Panc1 (cell line): ENCODE measurements around the gene TRABD2B. TPM values are rescaled to one million over a fixed set of nuclear protein-coding genes. Genes with fewer than 3 reads are reported as not detected.

Experiments
- ATAC-seq: fragments of 200-7000 bp; cut with Tn5 transposase; 2 replicates; pipeline ENCODE4 v1.9.1; 2020; ENCODE audit warnings: mild to moderate bottlenecking, moderate library complexity
- BruUV-seq: library from RNA; stranded (reverse); fragments of 400-500 nt; replicated peaks from 2 replicates; lab custom pipeline; 2021; lab: Mats Ljungman, UMichigan
- CTCF ChIA-PET: fragments of 300-600 bp; sonication (Branson Sonifier 250); formaldehyde crosslinking; loops from one replicate; lab custom pipeline; 2022; ENCODE audit warnings: antibody characterized with exemption; lab: Charles Lee
- POLR2A ChIA-PET: fragments of 300-600 bp; sonication (Branson Sonifier 250); formaldehyde crosslinking; loops from one replicate; lab custom pipeline; 2022; ENCODE audit warnings: antibody characterized with exemption; lab: Charles Lee
- DNase-seq: peaks from one replicate; pipeline ENCODE4 v3.0.0-alpha.2; 2010; ENCODE audit warnings: low read depth, low spot score
- H3K27ac ChIP-seq: 2 replicates; pipeline ENCODE4 v1.5.1; 2011; ENCODE audit warnings: mild to moderate bottlenecking, low read length, inconsistent platforms
- H3K27me3 ChIP-seq: fragments of 200-500 bp; sonication (Bioruptor generic); 2 replicates; pipeline ENCODE4 v1.6.0; 2014; ENCODE audit warnings: low read length, inconsistent platforms; ENCODE audit not compliant: control insufficient read depth, insufficient read depth
- H3K36me3 ChIP-seq: fragments of 200-500 bp; sonication (Bioruptor generic); 2 replicates; pipeline ENCODE4 v1.5.1; 2014; ENCODE audit warnings: inconsistent platforms, mild to moderate bottlenecking, low read length, moderate library complexity; ENCODE audit not compliant: control insufficient read depth, insufficient read depth
- H3K4me1 ChIP-seq: 2 replicates; pipeline ENCODE4 v1.5.1; 2011; ENCODE audit warnings: inconsistent platforms, mild to moderate bottlenecking, low read length, moderate library complexity; ENCODE audit not compliant: control insufficient read depth, insufficient read depth
- H3K4me3 ChIP-seq, 2 experiments: 2 replicates each; pipeline ENCODE4 v1.5.1; 2011 to 2012; ENCODE audit warnings: low read depth in 2 of 2, low read length in 2 of 2, mild to moderate bottlenecking in 2 of 2, inconsistent platforms in 1 of 2, moderate library complexity in 1 of 2
- H3K9me3 ChIP-seq: fragments of 200-500 bp; sonication (Bioruptor generic); 2 replicates; pipeline ENCODE4 v1.5.1; 2014; ENCODE audit warnings: low read depth, mild to moderate bottlenecking, inconsistent platforms, low read length, moderate library complexity; ENCODE audit not compliant: control insufficient read depth, insufficient read depth
- POLR2AphosphoS5 ChIP-seq: IDR thresholded peaks from 2 replicates; pipeline ENCODE4 v1.6.1; 2012; ENCODE audit warnings: mild to moderate bottlenecking, low read depth, low read length, moderate library complexity
- SIN3A ChIP-seq: IDR thresholded peaks from 2 replicates; pipeline ENCODE4 v1.6.1; 2012; ENCODE audit warnings: low read depth, mild to moderate bottlenecking, low read length, moderate library complexity, borderline replicate concordance; ENCODE audit not compliant: insufficient read depth
- TCF7L2 ChIP-seq: IDR thresholded peaks from 2 replicates; pipeline ENCODE4 v1.6.1; 2011; ENCODE audit warnings: mild to moderate bottlenecking, low read depth, low read length, inconsistent platforms
- in situ Hi-C: cut with HindIII; loops from 2 replicates; pipeline ENCODE4 v1.10.0; 2016; ENCODE audit warnings: low sequenced_read_pairs, low pct_unique_long_range_greater_than_20kb
- intact Hi-C: fragments of 100-400 bp; cut with micrococcal nuclease; formaldehyde crosslinking; loops from one replicate; pipeline ENCODE4 v1.10.0; 2022; ENCODE audit not compliant: unreplicated experiment
- total RNA-seq: library from RNA; stranded (reverse); gene quantifications from one replicate; pipeline ENCODE4 v1.2.1, GENCODE V29; 2021; ENCODE audit not compliant: unreplicated experiment
- TF ChIP-seq, protein P1 (sequence below), 2 experiments: IDR thresholded peaks; 2 replicates each; pipeline ENCODE4 v1.6.1; 2011 to 2012; ENCODE audit warnings: low read depth in 2 of 2, control low read depth in 1 of 2, low read length in 1 of 2, mild to moderate bottlenecking in 1 of 2, moderate library complexity in 1 of 2; ENCODE audit not compliant: insufficient read depth in 1 of 2
- TF ChIP-seq, protein P2 (sequence below): fragments of 450-650 bp; IDR thresholded peaks from 2 replicates; pipeline ENCODE4 v1.5.1; 2017; ENCODE audit warnings: mild to moderate bottlenecking

TRABD2B gene
- total RNA-seq, 1 experiment from 2014 or later: not detected

GRCh38 chr1:47926461-47926999 is 70.7 kb downstream of the TRABD2B start:
- intact Hi-C loops (loop anchor here (1.0 kb wide), 1 partner anchor 29 kb away; no protein-coding TSS in a partner anchor), in situ Hi-C loops (no loop called here)
- ChIA-PET POLR2A (no interaction called here), CTCF (no interaction called here)
- no peak overlapping the region for H3K27ac ChIP-seq
- no peak overlapping the region for H3K4me3 ChIP-seq
- no TSS peak for BruUV-seq
- peaks cover 6% of the 10 kb centered on the region for H3K27me3 ChIP-seq
- no peak for DNase-seq
- ATAC-seq: no peak
- H3K9me3 ChIP-seq: no peaks in the 10 kb centered on the region
- TF ChIP-seq POLR2AphosphoS5: no peak
- TF ChIP-seq, protein P1, sequence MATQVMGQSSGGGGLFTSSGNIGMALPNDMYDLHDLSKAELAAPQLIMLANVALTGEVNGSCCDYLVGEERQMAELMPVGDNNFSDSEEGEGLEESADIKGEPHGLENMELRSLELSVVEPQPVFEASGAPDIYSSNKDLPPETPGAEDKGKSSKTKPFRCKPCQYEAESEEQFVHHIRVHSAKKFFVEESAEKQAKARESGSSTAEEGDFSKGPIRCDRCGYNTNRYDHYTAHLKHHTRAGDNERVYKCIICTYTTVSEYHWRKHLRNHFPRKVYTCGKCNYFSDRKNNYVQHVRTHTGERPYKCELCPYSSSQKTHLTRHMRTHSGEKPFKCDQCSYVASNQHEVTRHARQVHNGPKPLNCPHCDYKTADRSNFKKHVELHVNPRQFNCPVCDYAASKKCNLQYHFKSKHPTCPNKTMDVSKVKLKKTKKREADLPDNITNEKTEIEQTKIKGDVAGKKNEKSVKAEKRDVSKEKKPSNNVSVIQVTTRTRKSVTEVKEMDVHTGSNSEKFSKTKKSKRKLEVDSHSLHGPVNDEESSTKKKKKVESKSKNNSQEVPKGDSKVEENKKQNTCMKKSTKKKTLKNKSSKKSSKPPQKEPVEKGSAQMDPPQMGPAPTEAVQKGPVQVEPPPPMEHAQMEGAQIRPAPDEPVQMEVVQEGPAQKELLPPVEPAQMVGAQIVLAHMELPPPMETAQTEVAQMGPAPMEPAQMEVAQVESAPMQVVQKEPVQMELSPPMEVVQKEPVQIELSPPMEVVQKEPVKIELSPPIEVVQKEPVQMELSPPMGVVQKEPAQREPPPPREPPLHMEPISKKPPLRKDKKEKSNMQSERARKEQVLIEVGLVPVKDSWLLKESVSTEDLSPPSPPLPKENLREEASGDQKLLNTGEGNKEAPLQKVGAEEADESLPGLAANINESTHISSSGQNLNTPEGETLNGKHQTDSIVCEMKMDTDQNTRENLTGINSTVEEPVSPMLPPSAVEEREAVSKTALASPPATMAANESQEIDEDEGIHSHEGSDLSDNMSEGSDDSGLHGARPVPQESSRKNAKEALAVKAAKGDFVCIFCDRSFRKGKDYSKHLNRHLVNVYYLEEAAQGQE (IDR thresholded peaks at IDR 0.05; ENCODE audit: insufficient read depth in 1 of 2, low read depth in 2 of 2, low read length in 1 of 2): no peak
- no peak for TF ChIP-seq SIN3A
- TF ChIP-seq TCF7L2: no peak
- TF ChIP-seq, protein P2, sequence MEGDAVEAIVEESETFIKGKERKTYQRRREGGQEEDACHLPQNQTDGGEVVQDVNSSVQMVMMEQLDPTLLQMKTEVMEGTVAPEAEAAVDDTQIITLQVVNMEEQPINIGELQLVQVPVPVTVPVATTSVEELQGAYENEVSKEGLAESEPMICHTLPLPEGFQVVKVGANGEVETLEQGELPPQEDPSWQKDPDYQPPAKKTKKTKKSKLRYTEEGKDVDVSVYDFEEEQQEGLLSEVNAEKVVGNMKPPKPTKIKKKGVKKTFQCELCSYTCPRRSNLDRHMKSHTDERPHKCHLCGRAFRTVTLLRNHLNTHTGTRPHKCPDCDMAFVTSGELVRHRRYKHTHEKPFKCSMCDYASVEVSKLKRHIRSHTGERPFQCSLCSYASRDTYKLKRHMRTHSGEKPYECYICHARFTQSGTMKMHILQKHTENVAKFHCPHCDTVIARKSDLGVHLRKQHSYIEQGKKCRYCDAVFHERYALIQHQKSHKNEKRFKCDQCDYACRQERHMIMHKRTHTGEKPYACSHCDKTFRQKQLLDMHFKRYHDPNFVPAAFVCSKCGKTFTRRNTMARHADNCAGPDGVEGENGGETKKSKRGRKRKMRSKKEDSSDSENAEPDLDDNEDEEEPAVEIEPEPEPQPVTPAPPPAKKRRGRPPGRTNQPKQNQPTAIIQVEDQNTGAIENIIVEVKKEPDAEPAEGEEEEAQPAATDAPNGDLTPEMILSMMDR: no peak
- H3K4me1 ChIP-seq: no peaks in the 10 kb centered on the region
- H3K36me3 ChIP-seq: no peaks in the 10 kb centered on the region

GRCh38 chr1:47924270-47925048 is 72.7 kb downstream of the TRABD2B start:
- Histone ChIP-seq H3K9me3 (no peaks in the 10 kb centered on the region), H3K4me1 (no peaks in the 10 kb centered on the region), H3K27ac (no peak overlapping the region), H3K4me3 (no peak overlapping the region), H3K36me3 (no peaks in the 10 kb centered on the region), H3K27me3 (peaks cover 6% of the 10 kb centered on the region)
- CTCF ChIA-PET: no interaction called here
- BruUV-seq: no TSS peak
- DNase-seq (no peak), ATAC-seq (no peak)
- intact Hi-C loops (no loop called here), in situ Hi-C loops (no loop called here)
- TF ChIP-seq, protein P2: no peak
- TF ChIP-seq SIN3A: no peak
- TF ChIP-seq, protein P1 (IDR thresholded peaks at IDR 0.05; ENCODE audit: insufficient read depth in 1 of 2, low read depth in 2 of 2, low read length in 1 of 2): no peak
- TF ChIP-seq TCF7L2: no peak
- no peak for TF ChIP-seq POLR2AphosphoS5
- POLR2A ChIA-PET: no interaction called here
